B cell (primary cell): Measurements from ENCODE around the gene SIRT3. TPM values are rescaled to one million over a fixed set of nuclear protein-coding genes. Genes with fewer than 3 reads are reported as not detected.

Experiments used
- ATAC-seq: fragments of 200-7000 bp; cut with Tn5 transposase; one replicate; pipeline ENCODE4 v1.10.0; 2021; ENCODE audit warnings: low read depth, mild to moderate bottlenecking, moderate number of reproducible peaks, moderate library complexity
- CTCF ChIA-PET: fragments of 350-600 bp; sonication (Branson Sonifier 250); formaldehyde crosslinking; loops from one replicate; lab custom pipeline; 2021; ENCODE audit warnings: antibody characterized with exemption, inconsistent platforms; lab: Charles Lee
- POLR2A ChIA-PET: fragments of 350-600 bp; sonication (Branson Sonifier 250); formaldehyde crosslinking; loops from one replicate; lab custom pipeline; 2021; ENCODE audit warnings: antibody characterized with exemption; lab: Charles Lee
- DNase-seq: peaks from one replicate; pipeline ENCODE4 v3.0.0; 2013
- H2AFZ ChIP-seq: 2 replicates; pipeline ENCODE4 v1.6.1; 2012; ENCODE audit warnings: mild to moderate bottlenecking, low read depth, low read length; ENCODE audit not compliant: insufficient read depth, poor library complexity, severe bottlenecking
- H3K27ac ChIP-seq, 2 donors: 1 replicate in 1 of 2; 2 replicates in 1 of 2; pipeline ENCODE4 v1.5.1; 2012 to 2013; ENCODE audit warnings: low read length in 2 of 2, mild to moderate bottlenecking in 2 of 2, moderate library complexity in 1 of 2
- H3K27me3 ChIP-seq, 4 experiments: fragments of 200-600 bp in 1 of 4; sonication (generic) in 1 of 4; replicated peaks in 1 of 4; 1 replicate in 2 of 4; 2 replicates in 2 of 4; pipeline versions ENCODE4 v1.6.1 to v1.7.0; 2013 to 2016; ENCODE audit warnings: low read length in 3 of 4, mild to moderate bottlenecking in 2 of 4, mixed read lengths in 1 of 4, moderate library complexity in 1 of 4; ENCODE audit not compliant: insufficient read depth in 4 of 4, control insufficient read depth in 3 of 4; ENCODE audit errors: control extremely low read depth in 1 of 4
- H3K36me3 ChIP-seq, 2 experiments: replicated peaks in 1 of 2; 1 replicate in 1 of 2; 2 replicates in 1 of 2; pipeline versions ENCODE4 v1.6.1 to v1.7.1; 2013; ENCODE audit warnings: low read length in 1 of 2; ENCODE audit not compliant: insufficient read depth in 2 of 2, control insufficient read depth in 1 of 2; ENCODE audit errors: control extremely low read depth in 1 of 2, extremely low read depth in 1 of 2
- H3K4me1 ChIP-seq, 2 donors: fragments of 200-600 bp in 1 of 2; sonication (generic) in 1 of 2; 1 replicate in 1 of 2; 2 replicates in 1 of 2; pipeline versions ENCODE4 v1.5.1 to v1.6.1; 2013 to 2017; ENCODE audit warnings: low read length in 2 of 2; ENCODE audit not compliant: control insufficient read depth in 2 of 2, insufficient read depth in 2 of 2
- H3K4me2 ChIP-seq: replicated peaks from 2 replicates; pipeline ENCODE3; 2012; ENCODE audit warnings: mild to moderate bottlenecking, low read depth, low read length; ENCODE audit not compliant: poor library complexity, severe bottlenecking
- H3K4me3 ChIP-seq, 5 experiments: fragments of 200-600 bp in 1 of 5; sonication (generic) in 1 of 5; 1 replicate in 3 of 5; 2 replicates in 2 of 5; pipeline versions ENCODE4 v1.5.1 to v1.7.0; 2011 to 2016; ENCODE audit warnings: low read length in 4 of 5, mild to moderate bottlenecking in 4 of 5, low read depth in 2 of 5, control low read depth in 1 of 5, moderate library complexity in 1 of 5; ENCODE audit not compliant: insufficient read depth in 1 of 5; ENCODE audit errors: control extremely low read depth in 1 of 5, extremely low read depth in 1 of 5
- H3K79me2 ChIP-seq: fragments of 200-600 bp; sonication (generic); one replicate; pipeline ENCODE4 v1.6.0; 2016; ENCODE audit warnings: low read length; ENCODE audit not compliant: control insufficient read depth, insufficient read depth
- H3K9ac ChIP-seq: fragments of 200-600 bp; sonication (generic); 2 replicates; pipeline ENCODE4 v1.6.1; 2017; ENCODE audit warnings: mild to moderate bottlenecking, low read length, moderate library complexity
- H3K9me3 ChIP-seq, 3 donors: one replicate each; pipeline versions ENCODE4 v1.6.1 to v1.7.1; 2013; ENCODE audit warnings: low read length in 2 of 3; ENCODE audit not compliant: control insufficient read depth in 2 of 3, insufficient read depth in 1 of 3; ENCODE audit errors: control extremely low read depth in 1 of 3
- H4K20me1 ChIP-seq: 2 replicates; pipeline ENCODE4 v1.6.0; 2012; ENCODE audit warnings: mild to moderate bottlenecking, low read length; ENCODE audit not compliant: insufficient read depth, control insufficient read depth, poor library complexity, severe bottlenecking
- H3K27ac Mint-ChIP-seq: one replicate; pipeline ENCODE4 v1.8.0; 2021; ENCODE audit warnings: mixed read lengths
- H3K27me3 Mint-ChIP-seq: one replicate; pipeline ENCODE4 v1.8.0; 2021; ENCODE audit warnings: mixed read lengths
- H3K4me1 Mint-ChIP-seq: one replicate; pipeline ENCODE4 v1.8.0; 2021; ENCODE audit warnings: mixed read lengths
- H3K4me3 Mint-ChIP-seq: one replicate; pipeline ENCODE4 v1.8.0; 2021; ENCODE audit warnings: mixed read lengths
- H3K9me3 Mint-ChIP-seq: one replicate; pipeline ENCODE4 v1.8.0; 2022; ENCODE audit warnings: mixed read lengths; ENCODE audit not compliant: insufficient read depth
- CTCF ChIP-seq: fragments of 200-600 bp; IDR thresholded peaks from one replicate; pipeline ENCODE4 v1.8.0; 2022; ENCODE audit warnings: antibody characterized with exemption, mild to moderate bottlenecking
- EZH2 ChIP-seq: IDR thresholded peaks from 2 replicates; pipeline ENCODE4 v1.6.1; 2012; ENCODE audit warnings: borderline replicate concordance, low read depth, mild to moderate bottlenecking, moderate library complexity, low read length; ENCODE audit not compliant: insufficient read depth, poor library complexity, severe bottlenecking
- WGBS: methylation state at CpG from one replicate; pipeline ENCODE4 v1.1.5; 2013; ENCODE audit warnings: missing lambda C conversion rate; ENCODE audit not compliant: insufficient coverage; 5-methylcytosine and 5-hydroxymethylcytosine counted together
- intact Hi-C: fragments of 100-400 bp; cut with micrococcal nuclease; formaldehyde crosslinking; loops from one replicate; pipeline ENCODE4 v1.10.0; 2022
- polyA plus RNA-seq: library from polyadenylated mRNA; depleted of rRNA; stranded (reverse); fragments of >200 nt; gene quantifications from 2 replicates; pipeline ENCODE4 v1.2.3, GENCODE V29; 2012
- total RNA-seq, 2 donors: library from RNA; stranded (reverse); fragments of 120-200 nt in 1 of 2; gene quantifications; 1 replicate in 1 of 2; 2 replicates in 1 of 2; pipeline versions ENCODE4 v1.2.3 to v1.2.4, GENCODE V29; 2013 to 2022

SIRT3 gene
- total and polyA plus RNA-seq, 2 donors (not counting 1 experiment from before 2014, with no cell fraction given), result 22.9 to 27.9 TPM

- Histone ChIP-seq H3K27me3 (no peaks in the 10 kb centered on the region), H3K4me2 (no peak overlapping the region), H4K20me1 (peaks cover 8% of the 10 kb centered on the region), H2AFZ (no peak overlapping the region), H3K9ac (no peak overlapping the region), H3K4me3 (no peak overlapping the region), H3K79me2 (peaks cover 65% of the 10 kb centered on the region), H3K27ac (no peak overlapping the region), H3K4me1 (no peaks in the 10 kb centered on the region), H3K9me3 (no peaks in the 10 kb centered on the region), H3K36me3 (peaks cover 5 to 80% of the 10 kb centered on the region in 2 experiments)
- WGBS, result no CpG with 5 or more reads among the region's 2 CpGs
- no peak overlapping the region for H3K4me3 Mint-ChIP-seq
- POLR2A ChIA-PET, result no interaction called here
- no peak overlapping the region for H3K27ac Mint-ChIP-seq
- DNase-seq (no peak), ATAC-seq (no peak)
- intact Hi-C loops, result no loop called here
- no peaks in the 10 kb centered on the region for H3K27me3 Mint-ChIP-seq
- CTCF ChIA-PET, result interaction anchor here (0.8 kb wide), 1 partner anchor 13 kb away, joined by 5 read pairs; no protein-coding TSS in a partner anchor
- peaks cover 8% of the 10 kb centered on the region for H3K4me1 Mint-ChIP-seq
- H3K9me3 Mint-ChIP-seq, result no peaks in the 10 kb centered on the region
- TF ChIP-seq EZH2 (no peak), CTCF (no peak)
Observed at GRCh38 chr11:244376-244775, 8.2 kb upstream of the SIRT3 start.

GRCh38 chr11:241634-242033 is 5.5 kb upstream of the SIRT3 start:
- no peaks in the 10 kb centered on the region for H3K9me3 Mint-ChIP-seq
- no peaks in the 10 kb centered on the region for H3K27me3 ChIP-seq
- ATAC-seq (no peak), DNase-seq (no peak)
- H3K4me3 ChIP-seq, result no peak overlapping the region
- no peak overlapping the region for H3K27ac ChIP-seq
- intact Hi-C loops, result no loop called here
- peaks cover 85% of the 10 kb centered on the region for H3K79me2 ChIP-seq
- POLR2A ChIA-PET, result interaction anchor here (0.6 kb wide), 1 partner anchor 19 kb away, joined by 4 read pairs; no protein-coding TSS in a partner anchor
- no peaks in the 10 kb centered on the region for H3K9me3 ChIP-seq
- H3K27me3 Mint-ChIP-seq, result no peaks in the 10 kb centered on the region
- peaks cover 26% of the 10 kb centered on the region for H4K20me1 ChIP-seq
- WGBS, result 98% methylated on average over 4 of the region's 5 CpGs
- peaks cover 11 to 12% of the 10 kb centered on the region in 2 donors for H3K4me1 ChIP-seq
- H3K4me2 ChIP-seq, result no peak overlapping the region
- H3K36me3 ChIP-seq, result peaks cover 4 to 59% of the 10 kb centered on the region in 2 experiments
- no peak overlapping the region for H3K4me3 Mint-ChIP-seq
- H3K4me1 Mint-ChIP-seq, result peaks cover 27% of the 10 kb centered on the region
- H3K27ac Mint-ChIP-seq, result no peak overlapping the region
- H2AFZ ChIP-seq, result no peak overlapping the region
- CTCF ChIA-PET, result interaction anchor here (1.3 to 2.7 kb wide), 2 partner anchors 9 to 16 kb away, joined by 4 to 22 read pairs; no protein-coding TSS in a partner anchor
- TF ChIP-seq CTCF, result no peak
- TF ChIP-seq EZH2, result no peak
- H3K9ac ChIP-seq, result no peak overlapping the region
